ENCODE data around the gene RASSF6. TPM values are rescaled to one million over a fixed set of nuclear protein-coding genes. Genes with fewer than 3 reads are reported as not detected.

The RASSF6 gene
- total RNA-seq, 1 experiment from 2014 or later, result 1.1 TPM

- no peak overlapping the region for H3K4me3 ChIP-seq (ENCODE audit: low read length)
- BruUV-seq (replicated peaks), result no TSS peak
- no peaks in the 10 kb centered on the region for H4K20me1 ChIP-seq (ENCODE audit: low read length)
- H2AFZ ChIP-seq (ENCODE audit: low read length), result no peak overlapping the region
- no peak overlapping the region for H3K27ac ChIP-seq (ENCODE audit: low read length)
- no peaks in the 10 kb centered on the region for H3K27me3 ChIP-seq (ENCODE audit: low read length)
- DNase-seq (no peak), ATAC-seq (peak; percentile 45)
- no peaks in the 10 kb centered on the region for H3K79me2 ChIP-seq (ENCODE audit: low read length)
- TF ChIP-seq EZH2 (IDR thresholded peaks at IDR 0.05; ENCODE audit: low read length, unreplicated experiment) (no peak), EZH2phosphoT487 (IDR thresholded peaks at IDR 0.05; ENCODE audit: borderline replicate concordance, low read length) (no peak), CTCF (conservative IDR thresholded peaks at IDR 0.05; ENCODE audit: low read depth, low read length) (no peak)
- no peaks in the 10 kb centered on the region for H3K9me3 ChIP-seq (ENCODE audit: low read length)
- H3K4me2 ChIP-seq (ENCODE audit: low read length), result 0 out of 2 replicates have a peak overlapping the region, but pooled peaks have one; percentile 6
- peaks cover 28% of the 10 kb centered on the region for H3K4me1 ChIP-seq (ENCODE audit: insufficient read depth, low read length)
- no peaks in the 10 kb centered on the region for H3K9me2 ChIP-seq (replicated peaks; ENCODE audit: low read length)
- CTCF ChIA-PET, result interaction anchor here (0.6 to 1.7 kb wide), 3 partner anchors 20 to 76 kb away, joined by 4 to 9 read pairs (median 6); no protein-coding TSS in a partner anchor
- POLR2A ChIA-PET (ENCODE audit: unreplicated experiment), result interaction anchor here (0.5 to 0.7 kb wide), 2 partner anchors 15 to 93 kb away, joined by 4 to 7 read pairs; no protein-coding TSS in a partner anchor
- H3F3A ChIP-seq (ENCODE audit: low read length, unreplicated experiment), result no peaks in the 10 kb centered on the region
- no peaks in the 10 kb centered on the region for H3K36me3 ChIP-seq (ENCODE audit: low read depth, low read length)
- no peak overlapping the region for H3K9ac ChIP-seq (ENCODE audit: low read length)
- intact Hi-C loops (cut with micrococcal nuclease), result loop anchor here (5.0 to 10.0 kb wide), 3 partner anchors 68 to 335 kb away; partner anchors contain the start of gene CXCL1
Observed at GRCh38 chr4:73589887-73590801, 30.1 kb downstream of the RASSF6 start.

GRCh38 chr4:73589261-73589847 lies 30.9 kb downstream of the RASSF6 start:
- 0 out of 2 replicates have a peak overlapping the region, but pooled peaks have one; percentile 6 for H3K4me2 ChIP-seq (ENCODE audit: low read length)
- DNase-seq, result peak; percentile 52

More at GRCh38 chr4:73589261-73589847, 30.9 kb downstream of the RASSF6 start:
- intact Hi-C loops (cut with micrococcal nuclease), result loop anchor here (5.0 kb wide), 1 partner anchor 67 kb away; no protein-coding TSS in a partner anchor
- no peaks in the 10 kb centered on the region for H3K79me2 ChIP-seq (ENCODE audit: low read length)
- no TSS peak for BruUV-seq (replicated peaks)
- ATAC-seq, result peak; percentile 72
- ChIA-PET CTCF (interaction anchor here (0.6 to 1.7 kb wide), 3 partner anchors 20 to 77 kb away, joined by 4 to 9 read pairs (median 6); no protein-coding TSS in a partner anchor), POLR2A (ENCODE audit: unreplicated experiment) (no interaction called here)
- TF ChIP-seq EZH2phosphoT487 (IDR thresholded peaks at IDR 0.05; ENCODE audit: borderline replicate concordance, low read length) (no peak), CTCF (conservative IDR thresholded peaks at IDR 0.05; ENCODE audit: low read depth, low read length) (no peak), EZH2 (IDR thresholded peaks at IDR 0.05; ENCODE audit: low read length, unreplicated experiment) (no peak)
- H3K9me2 ChIP-seq (replicated peaks; ENCODE audit: low read length), result no peaks in the 10 kb centered on the region
- peaks cover 28% of the 10 kb centered on the region for H3K4me1 ChIP-seq (ENCODE audit: insufficient read depth, low read length)
- no peaks in the 10 kb centered on the region for H3K27me3 ChIP-seq (ENCODE audit: low read length)
- H3K36me3 ChIP-seq (ENCODE audit: low read depth, low read length), result no peaks in the 10 kb centered on the region
- no peak overlapping the region for H2AFZ ChIP-seq (ENCODE audit: low read length)
- H3K27ac ChIP-seq (ENCODE audit: low read length), result no peak overlapping the region
- no peak overlapping the region for H3K4me3 ChIP-seq (ENCODE audit: low read length)
- no peaks in the 10 kb centered on the region for H3K9me3 ChIP-seq (ENCODE audit: low read length)
- no peaks in the 10 kb centered on the region for H3F3A ChIP-seq (ENCODE audit: low read length, unreplicated experiment)
- no peak overlapping the region for H3K9ac ChIP-seq (ENCODE audit: low read length)
- H4K20me1 ChIP-seq (ENCODE audit: low read length), result no peaks in the 10 kb centered on the region

Data from PC-3 (cell line).